ENCODE results near the gene IDI1.

Gene IDI1

GRCh38 chr10:1036341-1036791 is 12.6 kb downstream of the IDI1 start:
- DNase-seq (ENCODE audit: low spot score in 2 of 2) = no peak
- no peaks in the 10 kb centered on the region for H3K9me3 ChIP-seq
- H3K36me3 ChIP-seq (replicated peaks) = peaks cover 29% of the 10 kb centered on the region
- H3K4me1 ChIP-seq = no peaks in the 10 kb centered on the region
- H3K4me3 ChIP-seq = no peak overlapping the region
- H3K27me3 ChIP-seq (ENCODE audit: low read depth) = no peaks in the 10 kb centered on the region
- in situ Hi-C loops (cut with MboI; ENCODE audit: low sequenced_read_pairs) = no loop called here

- Histone ChIP-seq H3K4me3 (no peak overlapping the region), H3K27me3 (ENCODE audit: low read depth) (no peaks in the 10 kb centered on the region), H3K4me1 (peaks cover 1% of the 10 kb centered on the region), H3K36me3 (replicated peaks) (peaks cover 17% of the 10 kb centered on the region), H3K9me3 (no peaks in the 10 kb centered on the region)
- in situ Hi-C loops (cut with MboI; ENCODE audit: low sequenced_read_pairs) = no loop called here
- no peak for DNase-seq (ENCODE audit: low spot score in 2 of 2)
Measured at GRCh38 chr10:1035201-1035600, 13.7 kb downstream of the IDI1 start.

GRCh38 chr10:1034758-1035157 is 14.2 kb downstream of the IDI1 start:
- in situ Hi-C loops (cut with MboI; ENCODE audit: low sequenced_read_pairs) = no loop called here
- Histone ChIP-seq H3K9me3 (no peaks in the 10 kb centered on the region), H3K4me1 (peaks cover 6% of the 10 kb centered on the region), H3K27me3 (ENCODE audit: low read depth) (no peaks in the 10 kb centered on the region), H3K4me3 (no peak overlapping the region), H3K36me3 (replicated peaks) (peaks cover 13% of the 10 kb centered on the region)
- no peak for DNase-seq (ENCODE audit: low spot score in 2 of 2)

GRCh38 chr10:1033601-1034000 is 15.3 kb downstream of the IDI1 start:
- H3K36me3 ChIP-seq (replicated peaks) = 0 out of 2 replicates have a peak, but pooled peaks cover 8% of the 10 kb centered on the region
- no peak for DNase-seq (ENCODE audit: low spot score in 2 of 2)
- no peaks in the 10 kb centered on the region for H3K9me3 ChIP-seq
- H3K4me1 ChIP-seq = peaks cover 16% of the 10 kb centered on the region
- no peak overlapping the region for H3K4me3 ChIP-seq
- no peaks in the 10 kb centered on the region for H3K27me3 ChIP-seq (ENCODE audit: low read depth)
- in situ Hi-C loops (cut with MboI; ENCODE audit: low sequenced_read_pairs) = no loop called here

GRCh38 chr10:1029838-1030237 is 19.1 kb downstream of the IDI1 start:
- in situ Hi-C loops (cut with MboI; ENCODE audit: low sequenced_read_pairs) = no loop called here
- Histone ChIP-seq H3K4me3 (no peak overlapping the region), H3K36me3 (replicated peaks) (no peaks in the 10 kb centered on the region), H3K9me3 (no peaks in the 10 kb centered on the region), H3K27me3 (ENCODE audit: low read depth) (no peaks in the 10 kb centered on the region), H3K4me1 (peaks cover 16% of the 10 kb centered on the region)
- DNase-seq (ENCODE audit: low spot score in 2 of 2) = peak; percentile 76 to 88

DNA sequence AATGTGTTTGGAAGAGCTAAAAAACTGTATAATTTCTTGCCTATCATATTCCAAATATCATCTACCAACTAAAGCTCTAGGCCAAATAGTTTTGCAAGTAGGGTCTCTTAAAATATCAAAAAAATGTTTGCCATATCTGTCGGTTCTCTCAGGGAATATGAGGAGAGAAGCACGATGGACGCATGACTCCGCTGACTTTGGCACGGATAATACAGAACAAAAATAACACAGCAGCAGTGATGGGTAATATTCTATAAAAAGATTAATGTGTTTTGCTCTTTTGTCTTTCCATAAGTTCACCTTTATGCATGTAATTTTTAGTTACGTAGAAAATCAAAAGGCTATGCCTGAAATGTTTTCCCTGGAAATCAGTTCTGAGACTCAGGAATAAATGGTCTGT is 22.3 kb downstream of the IDI1 start:
- peaks cover 16% of the 10 kb centered on the region for H3K4me1 ChIP-seq
- DNase-seq (ENCODE audit: low spot score in 2 of 2) = no peak
- H3K36me3 ChIP-seq (replicated peaks) = no peaks in the 10 kb centered on the region
- H3K4me3 ChIP-seq = no peak overlapping the region
- H3K9me3 ChIP-seq = no peaks in the 10 kb centered on the region
- H3K27me3 ChIP-seq (ENCODE audit: low read depth) = no peaks in the 10 kb centered on the region
- in situ Hi-C loops (cut with MboI; ENCODE audit: low sequenced_read_pairs) = no loop called here

DNA sequence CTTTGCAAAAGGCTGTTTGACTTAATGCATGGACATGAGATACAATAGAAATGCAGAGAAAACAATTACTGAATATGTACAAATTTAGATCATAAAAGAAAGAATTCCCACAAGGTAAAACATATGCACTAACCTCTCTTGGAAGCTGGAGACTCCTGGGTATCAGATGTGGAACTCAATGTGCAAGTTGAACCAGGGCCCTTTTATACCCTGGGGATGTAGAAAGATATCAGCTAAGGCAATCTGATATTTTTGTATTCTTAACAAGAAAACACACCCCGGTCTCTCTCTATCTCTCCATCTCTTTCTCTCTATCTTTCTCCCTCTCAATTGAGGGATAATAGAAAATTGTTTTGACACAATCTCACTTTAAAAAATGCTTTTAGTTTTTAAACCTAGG is 23.2 kb downstream of the IDI1 start, which contains the start of gene IDI2:
Gene IDI2, minus strand, starts transcription at position 177 of the 400 bp plus-strand sequence. CDS start 1,136 bp downstream, outside the sequence.
- no peak within 1 kb of the TSS for H3K4me3 ChIP-seq
- no peaks in the 10 kb centered on the region for H3K9me3 ChIP-seq
- no peak for DNase-seq (ENCODE audit: low spot score in 2 of 2)
- peaks cover 16% of the 10 kb centered on the region for H3K4me1 ChIP-seq
- in situ Hi-C loops (cut with MboI; ENCODE audit: low sequenced_read_pairs) = no loop called here
- no peaks in the 10 kb centered on the region for H3K27me3 ChIP-seq (ENCODE audit: low read depth)
- H3K36me3 ChIP-seq (replicated peaks) = no peaks in the 10 kb centered on the region

- Histone ChIP-seq H3K36me3 (replicated peaks) (peaks cover 14% of the 10 kb centered on the region), H3K27me3 (ENCODE audit: low read depth) (no peaks in the 10 kb centered on the region), H3K9me3 (no peaks in the 10 kb centered on the region), H3K4me1 (peaks cover 4% of the 10 kb centered on the region), H3K4me3 (no peak overlapping the region)
- in situ Hi-C loops (cut with MboI; ENCODE audit: low sequenced_read_pairs) = no loop called here
- no peak for DNase-seq (ENCODE audit: low spot score in 2 of 2)
Measured at GRCh38 chr10:1024103-1024502, 24.8 kb downstream of the IDI1 start.

DNA sequence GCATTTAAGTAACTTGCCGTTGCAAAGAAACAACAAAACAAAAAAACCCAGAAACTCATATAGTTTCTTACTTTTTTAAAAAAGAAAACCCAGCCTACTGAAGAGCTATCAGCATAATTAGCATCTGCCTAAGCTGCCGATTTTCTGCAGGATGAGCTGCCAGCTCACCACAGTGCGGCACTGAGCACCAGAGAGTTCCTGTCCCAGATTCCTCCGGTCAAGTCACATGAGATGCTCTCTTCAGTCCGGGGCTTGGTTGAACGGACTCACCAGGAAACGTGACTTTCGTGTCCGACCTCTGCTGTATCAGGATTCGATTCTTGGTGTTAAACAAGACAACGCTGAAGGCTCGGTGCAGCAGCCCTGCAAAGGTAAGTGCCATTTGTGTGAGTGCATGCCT is 26.5 kb downstream of the IDI1 start:
- Histone ChIP-seq H3K27me3 (ENCODE audit: low read depth) (no peaks in the 10 kb centered on the region), H3K4me1 (no peaks in the 10 kb centered on the region), H3K4me3 (no peak overlapping the region), H3K9me3 (no peaks in the 10 kb centered on the region), H3K36me3 (replicated peaks) (peaks cover 27% of the 10 kb centered on the region)
- in situ Hi-C loops (cut with MboI; ENCODE audit: low sequenced_read_pairs) = no loop called here
- DNase-seq (ENCODE audit: low spot score in 2 of 2) = no peak

DNA sequence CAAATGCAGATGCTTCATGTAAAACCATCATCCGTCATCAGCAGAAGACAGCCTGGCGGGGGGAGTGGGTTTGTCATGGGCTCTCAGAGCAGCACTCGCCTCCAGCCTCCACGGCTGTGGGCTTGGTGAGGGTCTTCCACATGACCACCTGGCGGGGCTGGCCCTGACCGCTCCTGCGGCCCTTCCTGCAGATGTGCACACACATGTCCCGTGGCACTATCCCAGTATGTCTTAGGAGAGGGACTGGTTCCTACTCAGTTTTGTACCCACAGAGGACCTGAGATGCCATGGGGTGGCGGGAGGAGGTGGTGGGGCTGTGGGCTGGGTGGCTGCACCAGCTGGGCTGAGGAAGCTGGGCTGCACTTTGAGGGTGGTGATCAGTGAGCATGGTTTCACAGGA is 28.0 kb downstream of the IDI1 start:
- Histone ChIP-seq H3K9me3 (no peaks in the 10 kb centered on the region), H3K4me3 (no peak overlapping the region), H3K27me3 (ENCODE audit: low read depth) (no peaks in the 10 kb centered on the region), H3K4me1 (no peaks in the 10 kb centered on the region), H3K36me3 (replicated peaks) (peaks cover 40% of the 10 kb centered on the region)
- DNase-seq (ENCODE audit: low spot score in 2 of 2) = no peak
- in situ Hi-C loops (cut with MboI; ENCODE audit: low sequenced_read_pairs) = no loop called here

DNA sequence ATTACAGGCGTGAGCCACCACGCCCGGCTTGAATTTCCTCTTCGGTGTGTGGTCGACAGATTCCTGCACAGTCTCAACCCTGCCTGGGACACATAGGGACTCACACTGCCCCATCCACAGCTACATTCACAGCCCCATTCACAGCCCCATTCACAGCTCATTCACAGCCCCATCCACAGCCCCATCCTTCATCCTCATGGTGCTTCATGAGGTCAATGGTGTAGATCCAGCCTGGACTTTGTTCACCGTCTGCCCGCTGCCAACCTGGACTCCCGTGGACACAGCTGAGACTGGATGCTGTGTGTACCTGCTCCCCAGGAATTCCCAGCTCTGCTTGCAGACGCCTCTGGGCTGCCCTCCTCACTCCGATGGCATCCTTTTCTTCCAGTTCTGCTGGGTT is 28.5 kb downstream of the IDI1 start:
- Histone ChIP-seq H3K27me3 (ENCODE audit: low read depth) (no peaks in the 10 kb centered on the region), H3K9me3 (no peaks in the 10 kb centered on the region), H3K36me3 (replicated peaks) (peaks cover 44% of the 10 kb centered on the region), H3K4me1 (no peaks in the 10 kb centered on the region), H3K4me3 (no peak overlapping the region)
- DNase-seq (ENCODE audit: low spot score in 2 of 2) = no peak
- in situ Hi-C loops (cut with MboI; ENCODE audit: low sequenced_read_pairs) = no loop called here

DNA sequence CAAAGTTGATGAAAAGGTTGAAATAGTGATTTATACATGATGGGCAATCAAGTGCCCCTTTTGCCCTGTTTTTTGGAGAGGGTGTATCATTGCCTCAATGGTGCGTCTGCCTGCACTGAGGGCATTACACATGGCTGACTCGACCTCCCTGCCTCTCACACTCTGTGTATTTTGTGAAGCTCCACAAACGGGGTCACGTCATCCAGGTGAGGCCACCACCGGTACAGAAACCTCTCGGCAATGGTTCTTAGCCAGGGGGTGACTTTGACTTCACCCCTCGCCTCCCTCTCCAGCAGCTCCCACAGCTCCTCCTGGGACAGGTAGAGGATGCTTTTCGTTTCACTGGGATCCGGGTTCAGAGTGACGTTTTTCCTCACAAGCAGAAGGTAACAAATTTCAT is 29.6 kb downstream of the IDI1 start:
- Histone ChIP-seq H3K4me3 (no peak overlapping the region), H3K27me3 (ENCODE audit: low read depth) (no peaks in the 10 kb centered on the region), H3K36me3 (replicated peaks) (peaks cover 49% of the 10 kb centered on the region), H3K9me3 (no peaks in the 10 kb centered on the region), H3K4me1 (no peaks in the 10 kb centered on the region)
- no peak for DNase-seq (ENCODE audit: low spot score in 2 of 2)
- in situ Hi-C loops (cut with MboI; ENCODE audit: low sequenced_read_pairs) = no loop called here

DNA sequence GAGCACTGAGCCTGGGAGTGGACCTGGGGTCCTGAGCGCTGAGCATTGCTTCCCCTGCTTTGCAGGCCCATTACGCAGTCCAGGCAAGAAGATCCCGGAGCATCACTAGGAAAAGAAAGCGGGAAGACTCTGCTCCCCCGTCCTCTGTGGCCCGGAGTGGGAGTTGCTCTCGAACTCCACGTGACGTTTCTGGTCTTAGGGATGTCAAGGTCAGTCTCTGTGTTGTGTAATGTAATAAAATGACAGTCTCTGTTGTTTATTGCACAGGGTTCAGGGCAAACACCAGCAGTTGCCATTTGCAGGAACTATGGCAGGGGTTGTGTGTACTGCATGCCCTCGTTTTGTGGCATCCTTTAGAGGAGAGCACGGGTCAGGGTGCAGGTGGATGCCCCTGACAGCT is 33.2 kb downstream of the IDI1 start:
- Histone ChIP-seq H3K27me3 (ENCODE audit: low read depth) (no peaks in the 10 kb centered on the region), H3K4me1 (no peaks in the 10 kb centered on the region), H3K9me3 (no peaks in the 10 kb centered on the region), H3K36me3 (replicated peaks) (peaks cover 81% of the 10 kb centered on the region), H3K4me3 (no peak overlapping the region)
- DNase-seq (ENCODE audit: low spot score in 2 of 2) = no peak
- in situ Hi-C loops (cut with MboI; ENCODE audit: low sequenced_read_pairs) = no loop called here

DNA sequence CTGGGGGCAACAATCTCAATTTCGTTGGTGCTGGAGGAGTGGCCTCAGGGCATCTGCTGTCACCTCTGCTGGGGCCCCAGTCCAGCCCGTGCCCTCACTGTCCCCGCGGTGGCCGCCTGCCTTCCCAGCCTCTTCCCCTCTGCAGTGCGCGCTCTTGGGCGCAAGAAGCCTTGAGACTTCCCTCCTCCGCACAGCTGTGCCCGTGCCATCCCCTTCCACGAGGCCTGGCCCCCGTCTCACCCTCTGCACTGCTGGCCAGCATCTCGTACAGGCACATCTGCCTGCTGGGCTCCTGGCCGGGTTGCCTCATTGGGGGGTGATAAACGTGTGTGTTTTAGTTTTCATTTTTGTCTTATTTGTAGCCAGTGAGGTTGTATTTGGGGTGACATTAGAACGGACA is 37.2 kb downstream of the IDI1 start:
- no peak overlapping the region for H3K4me3 ChIP-seq
- DNase-seq (ENCODE audit: low spot score in 2 of 2) = no peak
- in situ Hi-C loops (cut with MboI; ENCODE audit: low sequenced_read_pairs) = no loop called here
- no peaks in the 10 kb centered on the region for H3K9me3 ChIP-seq
- no peaks in the 10 kb centered on the region for H3K4me1 ChIP-seq
- no peaks in the 10 kb centered on the region for H3K27me3 ChIP-seq (ENCODE audit: low read depth)
- peaks cover 83% of the 10 kb centered on the region for H3K36me3 ChIP-seq (replicated peaks)

GRCh38 chr10:1010703-1011102 is 38.2 kb downstream of the IDI1 start:
- no peaks in the 10 kb centered on the region for H3K9me3 ChIP-seq
- H3K4me1 ChIP-seq = no peaks in the 10 kb centered on the region
- no peak for DNase-seq (ENCODE audit: low spot score in 2 of 2)
- H3K36me3 ChIP-seq (replicated peaks) = peaks cover 84% of the 10 kb centered on the region
- in situ Hi-C loops (cut with MboI; ENCODE audit: low sequenced_read_pairs) = no loop called here
- no peak overlapping the region for H3K4me3 ChIP-seq
- no peaks in the 10 kb centered on the region for H3K27me3 ChIP-seq (ENCODE audit: low read depth)
